Fibroblast of villous mesenchyme (primary cell): ENCODE measurements around the gene IPO11. TPM values are rescaled to one million over a fixed set of nuclear protein-coding genes. Genes with fewer than 3 reads are reported as not detected.
"Not testable (repeated sequence)": the region's sequence is repeated elsewhere in the genome, so short reads cannot be mapped to it uniquely, and the experiment has no call there.

ENCODE experiments used
- DNase-seq: peaks from one replicate; pipeline ENCODE4 v3.0.0-alpha.2; 2010; ENCODE audit warnings: low read depth
- H3K4me3 ChIP-seq: 2 replicates; pipeline ENCODE4 v1.5.1; 2011; ENCODE audit warnings: low read depth, mild to moderate bottlenecking, low read length
- total RNA-seq: library from RNA; depleted of rRNA; stranded (reverse); fragments of >200 nt; gene quantifications from 2 replicates; pipeline ENCODE4 v1.2.3, GENCODE V29; 2012
- TF ChIP-seq, protein P1 (sequence below): IDR thresholded peaks from 2 replicates; pipeline ENCODE4 v1.5.1; 2012; ENCODE audit warnings: low read depth, mild to moderate bottlenecking, low read length; ENCODE audit not compliant: insufficient read depth

Gene IPO11
- total RNA-seq, 1 donor = 34.5 TPM

DNA sequence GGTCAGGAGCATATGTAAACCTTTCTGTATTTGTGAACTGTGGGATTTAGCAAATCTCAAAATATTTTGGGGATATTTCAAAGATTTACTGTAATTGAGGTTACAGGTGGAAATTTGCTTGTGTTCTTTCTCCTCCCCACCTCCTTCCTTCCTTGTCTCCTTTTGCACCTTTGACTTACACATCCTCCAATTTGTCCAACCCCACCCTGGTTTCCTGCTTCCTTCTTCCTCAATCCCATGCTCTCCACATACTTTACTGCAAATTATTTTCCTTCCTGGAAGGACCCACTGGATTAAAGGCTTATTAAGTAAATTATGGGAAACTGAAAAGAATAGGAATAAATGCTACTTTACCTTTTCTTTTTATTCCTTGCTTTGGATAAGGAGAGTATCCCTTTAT, 91.6 kb downstream of the IPO11 start:
- TF ChIP-seq, protein P1, sequence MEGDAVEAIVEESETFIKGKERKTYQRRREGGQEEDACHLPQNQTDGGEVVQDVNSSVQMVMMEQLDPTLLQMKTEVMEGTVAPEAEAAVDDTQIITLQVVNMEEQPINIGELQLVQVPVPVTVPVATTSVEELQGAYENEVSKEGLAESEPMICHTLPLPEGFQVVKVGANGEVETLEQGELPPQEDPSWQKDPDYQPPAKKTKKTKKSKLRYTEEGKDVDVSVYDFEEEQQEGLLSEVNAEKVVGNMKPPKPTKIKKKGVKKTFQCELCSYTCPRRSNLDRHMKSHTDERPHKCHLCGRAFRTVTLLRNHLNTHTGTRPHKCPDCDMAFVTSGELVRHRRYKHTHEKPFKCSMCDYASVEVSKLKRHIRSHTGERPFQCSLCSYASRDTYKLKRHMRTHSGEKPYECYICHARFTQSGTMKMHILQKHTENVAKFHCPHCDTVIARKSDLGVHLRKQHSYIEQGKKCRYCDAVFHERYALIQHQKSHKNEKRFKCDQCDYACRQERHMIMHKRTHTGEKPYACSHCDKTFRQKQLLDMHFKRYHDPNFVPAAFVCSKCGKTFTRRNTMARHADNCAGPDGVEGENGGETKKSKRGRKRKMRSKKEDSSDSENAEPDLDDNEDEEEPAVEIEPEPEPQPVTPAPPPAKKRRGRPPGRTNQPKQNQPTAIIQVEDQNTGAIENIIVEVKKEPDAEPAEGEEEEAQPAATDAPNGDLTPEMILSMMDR = no peak
- DNase-seq = no peak
- H3K4me3 ChIP-seq = no peak overlapping the region

DNA sequence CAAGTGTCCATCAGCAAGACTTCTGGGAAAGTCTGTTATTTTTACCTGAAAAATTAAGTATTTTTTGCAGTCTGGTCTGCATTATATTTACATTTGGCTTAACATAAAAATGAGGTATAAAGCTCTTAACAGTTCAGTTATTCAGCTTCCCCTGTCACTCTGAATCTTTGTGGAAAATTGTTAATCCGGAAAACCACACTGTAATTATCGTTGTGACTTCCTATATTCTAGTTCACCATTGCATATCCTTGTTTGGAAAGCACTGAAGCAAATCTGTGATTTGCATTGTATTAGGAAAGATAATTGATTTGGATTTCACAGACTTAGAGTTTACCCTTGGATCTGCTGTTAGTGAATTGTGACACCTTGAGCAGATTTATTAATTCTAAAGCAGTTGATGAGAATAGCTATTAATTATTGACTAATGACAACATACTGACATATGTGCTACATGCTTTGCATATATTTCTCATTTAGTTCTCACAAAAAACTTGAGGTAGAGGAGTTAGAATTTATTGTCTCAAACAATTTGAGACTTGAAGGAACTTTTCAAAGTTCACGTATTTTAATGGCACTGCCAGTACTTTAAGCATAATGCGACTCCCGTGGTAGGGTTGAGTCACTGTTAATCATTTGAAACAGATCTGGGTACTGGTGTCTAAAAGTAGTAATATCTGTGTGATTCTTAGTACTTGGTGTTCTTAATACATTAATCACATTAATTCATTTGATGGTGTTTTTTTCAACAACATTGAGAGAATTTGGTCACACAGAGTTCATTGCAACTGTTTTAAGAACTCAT, 94.3 kb downstream of the IPO11 start:
- DNase-seq = no peak
- TF ChIP-seq, protein P1 = no peak
- no peak overlapping the region for H3K4me3 ChIP-seq

DNA sequence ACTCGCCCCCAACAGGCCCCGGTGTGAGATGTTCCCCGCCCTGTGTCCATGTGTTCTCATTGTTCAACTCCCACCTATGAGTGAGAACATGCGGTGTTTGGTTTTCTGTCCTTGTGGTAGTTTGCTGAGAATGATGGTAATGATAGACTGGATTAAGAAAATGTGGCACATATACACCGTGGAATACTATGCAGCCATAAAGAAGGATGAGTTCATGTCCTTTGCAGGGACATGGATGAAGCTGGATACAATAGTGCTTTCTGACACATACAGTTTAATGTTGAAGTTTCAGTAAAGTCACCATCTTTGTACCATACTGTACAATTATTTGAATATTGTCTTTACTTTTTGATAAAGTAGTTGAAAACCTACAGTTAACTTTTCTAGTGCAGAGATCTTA, 96.2 kb downstream of the IPO11 start:
- not testable (repeated sequence) for DNase-seq, H3K4me3 ChIP-seq

DNA sequence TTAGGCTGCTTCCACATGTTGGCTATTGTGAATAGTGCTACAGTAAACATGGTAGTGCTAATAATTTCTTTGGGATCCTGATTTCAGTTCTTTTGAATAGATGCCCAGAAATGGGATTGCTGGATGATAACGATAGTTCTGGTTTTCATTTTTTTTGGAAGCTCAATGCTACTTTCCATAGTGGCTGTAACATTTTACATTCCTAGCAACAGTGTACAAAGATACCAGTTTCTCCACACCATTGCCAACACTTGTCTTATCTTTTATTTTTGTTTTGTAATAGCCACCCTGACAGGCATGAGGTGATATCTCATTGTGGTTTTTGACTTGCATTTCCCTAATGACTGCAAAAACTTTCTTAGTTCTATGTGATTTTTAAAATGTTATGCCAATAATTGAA, 97.2 kb downstream of the IPO11 start:
- H3K4me3 ChIP-seq = no peak overlapping the region
- TF ChIP-seq, protein P1 = no peak
- DNase-seq = no peak

DNA sequence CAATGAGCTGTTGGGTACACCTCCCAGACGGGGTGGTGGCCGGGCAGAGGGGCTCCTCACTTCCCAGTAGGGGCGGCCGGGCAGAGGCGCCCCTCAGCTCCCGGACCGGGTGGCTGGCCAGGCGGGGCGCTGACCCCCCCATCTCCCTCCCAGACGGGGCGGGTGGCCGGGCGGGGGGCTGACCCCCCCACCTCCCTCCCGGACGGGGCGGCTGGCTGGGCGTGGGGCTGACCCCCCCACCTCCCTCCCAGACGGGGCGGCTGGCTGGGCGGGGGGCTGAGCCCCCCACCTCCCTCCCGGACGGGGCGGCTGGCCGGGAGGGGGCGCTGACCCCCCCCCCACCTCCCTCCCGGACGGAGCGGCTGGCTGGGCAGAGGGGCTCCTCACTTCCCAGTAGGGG, 100.5 kb downstream of the IPO11 start:
- not testable (repeated sequence) for DNase-seq, H3K4me3 ChIP-seq

DNA sequence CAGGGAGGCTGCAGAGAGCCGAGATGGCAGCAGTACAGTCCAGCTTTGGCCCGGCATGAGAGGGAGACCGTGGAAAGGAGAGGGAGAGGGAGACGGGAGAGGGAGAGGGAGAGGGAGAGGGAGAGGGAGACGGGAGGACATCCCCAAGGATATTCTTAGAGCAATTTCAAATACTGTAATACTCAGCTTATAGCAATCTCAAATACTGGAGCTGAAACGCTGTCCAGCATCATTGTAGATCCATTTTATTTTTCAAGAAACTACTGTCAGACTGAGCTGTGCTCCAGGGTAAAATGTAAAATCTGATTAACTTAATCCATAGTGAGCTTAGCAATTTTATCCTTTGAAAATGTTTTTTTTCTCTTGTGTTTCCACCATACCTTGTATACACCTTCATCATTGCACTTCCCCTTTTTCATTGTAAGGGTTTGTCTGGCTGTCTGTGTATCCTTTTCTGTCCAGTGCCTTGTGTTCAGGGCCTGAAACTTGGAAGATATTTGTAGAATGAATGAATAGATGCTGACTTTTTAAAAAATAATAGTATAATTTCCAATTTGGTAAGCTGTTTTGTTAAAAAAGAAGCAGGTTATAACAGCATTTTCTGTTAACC, 102.1 kb downstream of the IPO11 start:
- H3K4me3 ChIP-seq = no peak overlapping the region
- no peak for DNase-seq
- TF ChIP-seq, protein P1 = no peak

DNA sequence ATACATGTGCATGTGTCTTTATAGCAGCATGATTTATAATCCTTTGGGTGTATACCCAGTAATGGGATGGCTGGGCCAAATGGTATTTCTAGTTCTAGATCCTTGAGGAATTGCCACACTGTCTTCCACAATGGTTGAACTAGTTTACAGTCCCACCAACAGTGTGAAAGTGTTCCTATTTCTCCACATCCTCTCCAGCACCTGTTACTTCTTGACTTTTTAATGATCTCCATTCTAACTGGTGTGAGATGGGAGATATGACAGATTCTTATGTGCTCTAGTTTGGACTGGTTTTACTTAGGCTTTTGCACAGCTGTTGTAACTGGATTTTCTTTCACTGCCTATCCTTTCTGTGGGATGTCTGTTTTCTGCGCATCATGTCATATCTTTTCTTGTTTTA, 108.2 kb downstream of the IPO11 start:
- DNase-seq, H3K4me3 ChIP-seq: not testable (repeated sequence)

DNA sequence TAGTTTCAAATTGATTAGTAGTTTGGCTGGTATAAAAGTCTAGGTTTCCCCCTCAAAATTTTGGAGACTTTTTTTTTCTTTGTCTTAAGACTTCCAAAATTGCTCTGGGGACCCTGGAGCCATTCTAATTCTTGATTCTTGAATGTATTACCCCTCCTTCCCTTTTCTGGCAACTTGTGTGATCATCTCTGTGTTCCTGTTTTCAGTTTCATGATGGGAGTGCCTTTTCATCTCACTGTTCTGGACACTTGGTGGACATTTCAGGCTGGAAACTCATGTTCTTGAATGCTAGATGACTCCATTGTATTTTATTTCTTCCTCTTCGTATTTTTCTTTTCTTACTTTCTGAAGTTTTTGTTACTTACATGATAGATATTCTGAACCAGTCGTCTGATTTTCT, 108.8 kb downstream of the IPO11 start:
- H3K4me3 ChIP-seq = no peak overlapping the region
- no peak for DNase-seq
- TF ChIP-seq, protein P1 = no peak
